Measurements from ENCODE around the gene SFRP5.

SFRP5 gene

DNA sequence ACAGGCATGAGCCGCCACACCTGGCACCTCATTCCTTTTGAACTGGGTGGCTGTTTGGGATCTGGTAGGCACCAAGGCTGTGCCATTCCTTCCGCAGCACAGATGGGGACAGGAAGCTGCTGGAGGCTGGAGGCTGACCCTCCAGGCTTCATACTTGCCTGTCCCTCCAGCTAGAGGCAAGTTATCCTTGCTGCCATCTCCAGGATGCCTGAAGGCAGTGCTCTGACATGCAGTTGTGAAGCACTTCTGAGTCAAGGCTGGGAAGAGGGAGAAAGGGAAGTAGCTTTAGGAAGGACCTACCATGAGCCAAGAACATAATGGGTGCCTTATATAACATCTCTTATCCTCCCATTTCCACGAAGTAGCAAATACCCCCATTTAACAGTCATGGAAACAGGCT lies 48.8 kb downstream of the SFRP5 start:
- no peak for DNase-seq (ENCODE audit: extremely low read depth, low read depth)
- no peak for TF ChIP-seq CTCF (IDR thresholded peaks at IDR 0.05; ENCODE audit: low read depth, low read length)

DNA sequence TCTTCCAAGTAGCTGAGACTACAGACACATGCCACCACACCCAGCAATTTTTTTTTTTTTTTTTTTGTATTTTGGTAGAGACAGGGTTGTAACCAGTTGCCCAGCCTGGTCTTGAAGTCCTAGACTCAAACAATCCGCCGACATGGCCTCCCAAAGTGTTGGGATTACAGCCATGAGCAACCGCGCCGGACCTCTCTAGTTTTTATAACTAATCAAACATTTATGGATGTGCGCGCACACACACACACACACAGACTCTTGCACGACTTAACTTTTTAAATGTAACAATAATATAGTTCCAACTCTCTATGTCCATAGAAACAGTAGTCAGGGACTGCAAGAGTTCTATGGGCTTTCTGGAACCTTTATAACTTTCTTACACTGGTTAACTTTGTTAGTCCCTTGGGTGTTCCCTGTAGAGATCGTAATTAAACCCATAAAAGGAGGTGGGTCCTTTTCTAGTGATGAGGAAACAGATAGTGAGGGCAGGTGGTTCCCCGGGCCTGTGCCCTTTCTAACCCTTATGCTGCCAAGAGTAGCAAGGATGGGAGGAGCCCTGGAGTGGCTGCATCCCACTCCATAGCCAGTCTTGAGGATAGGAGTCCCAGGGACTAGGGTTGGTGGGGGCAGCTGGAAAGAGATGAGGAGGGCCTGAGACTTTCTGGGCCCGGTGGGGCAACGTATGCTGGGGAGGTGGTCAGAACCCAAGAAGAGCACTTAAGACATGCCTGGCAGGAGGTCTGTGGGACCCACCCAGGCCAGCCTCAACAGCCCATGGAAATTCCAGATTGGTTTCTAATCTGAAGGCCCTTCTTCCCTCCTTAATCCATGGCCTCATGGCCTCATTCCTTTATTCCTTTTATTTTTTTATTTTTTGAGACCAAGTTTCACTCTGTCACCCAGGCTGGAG lies 49.7 kb downstream of the SFRP5 start:
- TF ChIP-seq CTCF (IDR thresholded peaks at IDR 0.05; ENCODE audit: low read depth, low read length), result no peak
- no peak for DNase-seq (ENCODE audit: extremely low read depth, low read depth)

DNA sequence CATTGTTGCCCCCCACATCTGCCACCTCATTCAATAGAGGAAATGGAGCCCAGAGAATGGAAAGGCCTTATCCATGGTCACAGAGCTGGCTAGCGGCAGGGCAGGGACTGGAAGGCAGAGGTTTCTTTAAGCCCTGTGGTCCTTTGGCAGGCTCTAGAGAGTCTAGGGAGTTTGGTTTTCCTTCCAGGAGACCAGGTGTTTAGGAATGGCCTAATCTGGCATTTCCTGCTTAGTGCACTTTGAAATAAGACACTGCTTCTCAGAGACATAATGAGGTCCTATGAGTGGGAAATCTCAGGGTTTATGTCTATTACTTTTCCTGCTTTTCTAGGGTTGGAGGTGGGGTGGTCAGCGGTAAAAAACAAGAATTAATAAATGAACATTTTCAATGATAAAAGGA lies 52.2 kb downstream of the SFRP5 start:
- no peak for TF ChIP-seq CTCF (IDR thresholded peaks at IDR 0.05; ENCODE audit: low read depth, low read length)
- no peak for DNase-seq (ENCODE audit: extremely low read depth, low read depth)

- DNase-seq (ENCODE audit: extremely low read depth, low read depth), result no peak
- TF ChIP-seq CTCF (IDR thresholded peaks at IDR 0.05; ENCODE audit: low read depth, low read length), result no peak
Observed at GRCh38 chr10:97718659-97719142, 53.1 kb downstream of the SFRP5 start.

GRCh38 chr10:97718178-97718577 lies 53.6 kb downstream of the SFRP5 start:
- DNase-seq (ENCODE audit: extremely low read depth, low read depth), result no peak
- TF ChIP-seq CTCF (IDR thresholded peaks at IDR 0.05; ENCODE audit: low read depth, low read length), result no peak

- no peak for TF ChIP-seq CTCF (IDR thresholded peaks at IDR 0.05; ENCODE audit: low read depth, low read length)
- no peak for DNase-seq (ENCODE audit: extremely low read depth, low read depth)
Observed at GRCh38 chr10:97717627-97718026, 54.2 kb downstream of the SFRP5 start.

Data from AG09319 (cell line).